GM19025 (cell line): Measurements from ENCODE around the gene DPH6.

Experiments
- ATAC-seq: cut with Tn5 transposase; IDR thresholded peaks from one replicate; pipeline ENCODE4 v1.9.1; 2021; ENCODE audit warnings: mild to moderate bottlenecking, low read depth, moderate library complexity; ENCODE audit not compliant: unreplicated experiment

The DPH6 gene

DNA sequence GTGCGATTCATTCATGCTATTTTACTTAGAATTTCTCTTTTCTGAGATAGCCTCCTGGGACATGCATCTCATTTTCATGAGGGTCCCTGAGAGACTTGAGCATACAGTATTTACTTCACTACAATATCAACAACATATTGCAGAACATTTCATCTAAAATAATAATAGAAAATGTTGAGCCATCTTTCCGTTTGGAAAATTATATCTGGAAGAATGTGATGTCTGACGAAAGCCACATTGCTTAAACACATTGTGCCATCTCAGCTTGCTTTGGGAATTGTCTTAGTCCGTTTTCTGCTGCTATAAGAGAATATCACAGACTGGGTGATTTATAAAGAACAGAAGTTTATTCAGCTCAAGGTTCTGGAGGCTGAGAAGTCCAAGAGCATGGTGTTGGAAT, 55.5 kb downstream of the DPH6 start:
- no peak for ATAC-seq

DNA sequence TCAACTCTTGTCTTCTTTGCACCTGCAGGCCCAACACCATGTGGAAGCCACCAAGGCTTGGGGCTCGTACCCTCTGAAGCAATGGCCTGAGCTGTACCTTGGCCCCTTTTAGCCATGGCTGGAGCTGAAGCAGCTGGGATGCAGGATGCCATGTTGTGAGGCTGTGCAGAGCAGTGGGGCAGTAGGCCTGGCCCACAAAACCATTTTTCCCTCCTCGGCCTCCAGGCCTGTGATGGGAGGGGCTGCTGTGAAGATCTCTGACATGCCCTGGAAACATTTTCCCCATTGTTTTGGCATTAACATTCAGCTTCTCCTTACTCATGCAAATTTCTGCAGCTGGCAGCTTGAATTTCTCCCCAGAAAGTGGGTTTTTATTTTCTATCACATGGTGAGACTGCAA, 58.5 kb downstream of the DPH6 start:
- no peak for ATAC-seq

GRCh38 chr15:35486296-35486695, 59.7 kb downstream of the DPH6 start:
- ATAC-seq: no peak

DNA sequence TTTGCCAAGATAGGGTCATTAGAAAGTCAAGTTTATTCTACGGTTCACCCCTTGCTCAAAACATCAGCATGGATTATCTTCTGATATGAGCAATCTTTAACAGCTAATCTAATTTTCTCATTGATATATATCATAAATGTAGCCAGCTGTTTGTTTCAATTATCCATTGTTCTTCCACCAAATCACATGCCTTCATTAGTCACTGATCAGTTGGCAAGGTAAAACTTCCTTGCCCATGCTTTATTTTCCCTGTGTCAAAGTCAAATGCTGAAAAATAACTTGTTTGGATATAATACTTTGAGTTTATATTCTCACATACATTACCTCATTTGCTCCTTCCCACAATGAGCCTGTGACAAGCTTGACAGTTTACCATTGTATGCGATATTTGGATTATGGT, 60.6 kb downstream of the DPH6 start:
- ATAC-seq: no peak

DNA sequence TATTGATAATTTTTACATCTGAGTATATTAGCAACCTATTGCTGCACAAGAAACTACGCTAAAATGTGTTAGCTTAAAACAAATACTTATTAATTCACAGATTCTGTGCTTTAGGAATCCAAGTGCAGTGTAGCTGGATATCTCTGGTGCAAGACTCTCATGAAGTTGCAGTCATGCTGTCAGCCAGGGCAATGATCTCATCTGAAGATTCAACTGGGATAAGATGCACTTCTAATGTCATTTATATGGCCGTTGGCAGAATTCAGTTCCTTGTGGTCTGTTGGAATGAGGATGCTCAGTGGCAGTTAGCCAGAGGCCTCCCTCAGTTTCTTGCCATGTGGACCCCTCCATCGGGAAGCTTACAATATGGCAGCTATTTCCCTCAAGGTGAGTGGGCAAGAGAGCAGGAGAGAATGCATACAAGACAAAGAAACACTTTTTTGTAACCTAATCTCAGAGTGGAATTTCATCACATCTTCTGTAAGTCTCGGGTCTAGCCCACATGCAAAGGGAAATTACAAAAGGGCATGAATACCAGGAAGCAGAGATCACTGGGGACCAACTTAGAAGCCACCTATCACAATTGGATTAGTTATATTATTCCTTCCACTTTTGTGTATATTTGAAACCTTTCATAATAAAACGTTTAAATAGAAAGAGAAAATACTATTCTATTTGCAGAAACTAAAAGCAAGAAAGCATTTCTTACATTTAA, 61.6 kb downstream of the DPH6 start:
- ATAC-seq: no peak

DNA sequence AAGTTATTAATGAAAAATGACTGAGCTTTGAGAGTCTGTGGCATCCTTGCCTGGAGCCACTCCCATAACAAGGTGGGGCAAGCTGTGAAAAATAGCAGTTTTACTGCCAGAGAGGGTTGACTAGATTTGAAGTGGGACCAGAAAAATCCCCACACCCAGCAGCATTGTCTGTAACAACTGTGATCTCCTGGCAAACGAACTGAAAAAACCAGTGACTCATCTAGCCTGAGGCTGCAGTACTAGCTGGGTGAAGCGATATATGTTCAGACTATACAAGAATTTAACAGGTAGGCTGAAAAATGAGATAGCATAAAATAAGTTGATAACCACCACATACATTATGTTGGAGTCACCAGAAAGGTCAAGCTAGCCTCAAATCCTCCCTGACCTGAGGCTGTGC, 64.0 kb downstream of the DPH6 start:
- no peak for ATAC-seq

GRCh38 chr15:35481064-35481463, 64.9 kb downstream of the DPH6 start:
- ATAC-seq: no peak

- no peak for ATAC-seq
Measured at GRCh38 chr15:35479423-35479822, 66.5 kb downstream of the DPH6 start.

- ATAC-seq: no peak
Measured at GRCh38 chr15:35477312-35478262, 68.4 kb downstream of the DPH6 start.

DNA sequence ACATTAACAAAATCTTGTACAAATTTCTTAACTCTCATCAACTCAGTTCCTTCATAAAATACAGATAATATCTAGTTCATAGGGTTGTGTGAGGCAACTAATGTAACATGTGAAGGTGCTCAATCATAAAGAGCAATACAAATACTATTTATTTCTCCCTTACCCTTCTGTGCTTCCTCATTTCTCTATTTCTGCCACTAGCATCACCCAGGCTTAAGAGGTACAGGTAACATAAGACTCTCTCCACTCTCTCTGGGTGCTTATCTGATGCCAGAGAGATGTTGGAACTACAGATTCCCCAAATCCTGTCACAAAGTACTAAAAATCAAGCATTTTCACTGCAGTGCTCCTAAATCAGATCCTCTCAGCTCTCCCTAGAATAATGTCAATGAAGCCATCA, 74.9 kb downstream of the DPH6 start:
- ATAC-seq: no peak

- no peak for ATAC-seq
Measured at GRCh38 chr15:35470441-35470840, 75.5 kb downstream of the DPH6 start.

DNA sequence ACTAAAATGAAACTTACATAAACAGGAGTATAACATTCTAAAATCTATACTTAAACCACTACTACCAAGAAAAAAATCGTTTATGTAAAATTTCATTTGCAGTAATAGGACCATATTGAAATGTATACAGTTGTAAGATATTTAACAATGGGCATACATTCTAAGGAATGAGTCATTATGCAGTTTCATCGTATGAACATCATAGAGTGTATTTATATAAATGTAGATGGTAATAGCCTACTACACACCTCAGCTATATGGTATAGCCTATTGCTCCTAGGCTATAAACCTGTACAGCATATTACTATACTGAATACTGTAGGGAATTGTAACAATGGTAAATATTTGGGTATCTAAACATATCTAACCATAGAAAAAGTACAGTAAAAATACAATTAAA, 79.5 kb downstream of the DPH6 start:
- no peak for ATAC-seq

GRCh38 chr15:35465783-35466182, 80.2 kb downstream of the DPH6 start:
- no peak for ATAC-seq

DNA sequence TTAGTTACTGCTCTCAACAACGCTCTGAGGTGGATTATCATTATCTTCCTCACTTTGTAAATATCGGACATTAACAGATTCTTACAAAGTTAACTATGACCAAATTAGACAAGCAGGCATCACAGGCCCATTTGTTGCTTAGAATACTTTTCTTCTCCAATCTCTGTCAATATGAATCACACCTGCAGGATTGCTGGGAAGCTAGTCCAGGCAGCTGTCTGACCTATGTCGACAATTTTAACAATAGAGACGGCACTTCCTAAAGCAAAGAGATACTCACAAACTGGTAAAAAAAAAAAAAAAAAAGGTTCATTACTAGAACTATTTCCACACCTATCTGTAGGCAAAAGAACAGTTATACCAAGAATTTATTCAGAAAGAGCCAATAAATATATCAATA, 85.3 kb downstream of the DPH6 start:
- no peak for ATAC-seq

- no peak for ATAC-seq
Measured at GRCh38 chr15:35458176-35458856, 87.6 kb downstream of the DPH6 start.

DNA sequence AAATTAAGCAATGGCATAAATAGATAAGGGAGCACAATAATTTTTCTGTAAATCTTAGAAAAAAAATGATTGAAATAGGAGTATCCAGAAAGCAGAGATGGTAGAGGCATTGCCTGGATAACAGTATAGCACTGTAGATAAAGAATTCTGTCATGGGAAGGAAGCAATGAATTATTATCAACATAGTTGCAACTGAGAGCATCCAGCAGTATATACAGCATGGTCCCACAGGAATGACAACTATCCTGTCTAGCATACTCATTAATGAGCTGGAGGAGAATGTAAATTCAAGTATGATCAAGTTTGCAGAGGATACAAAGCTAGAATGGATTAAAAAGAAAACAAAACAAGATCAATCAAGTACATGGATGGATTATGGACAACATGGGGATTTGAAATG, 90.8 kb downstream of the DPH6 start:
- ATAC-seq: no peak

- no peak for ATAC-seq
Measured at GRCh38 chr15:35450492-35450891, 95.5 kb downstream of the DPH6 start.

DNA sequence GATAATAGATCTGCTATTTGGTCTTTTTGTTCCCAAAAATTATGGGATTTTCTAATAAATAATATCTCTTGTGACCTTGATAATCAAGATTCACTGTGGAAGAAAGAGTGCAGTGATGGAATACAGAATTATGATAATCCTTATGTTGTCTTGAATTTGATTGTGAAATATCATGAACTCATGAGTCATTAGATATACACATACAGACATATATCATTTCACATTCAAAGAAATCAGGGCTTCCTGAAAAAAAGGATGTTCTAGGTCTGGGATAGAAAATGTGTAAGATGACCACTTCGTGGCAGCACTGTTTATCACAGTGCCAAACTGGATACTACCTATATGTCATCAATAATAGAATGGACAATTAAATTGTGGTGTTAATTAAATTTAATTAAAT, 97.7 kb downstream of the DPH6 start:
- no peak for ATAC-seq

DNA sequence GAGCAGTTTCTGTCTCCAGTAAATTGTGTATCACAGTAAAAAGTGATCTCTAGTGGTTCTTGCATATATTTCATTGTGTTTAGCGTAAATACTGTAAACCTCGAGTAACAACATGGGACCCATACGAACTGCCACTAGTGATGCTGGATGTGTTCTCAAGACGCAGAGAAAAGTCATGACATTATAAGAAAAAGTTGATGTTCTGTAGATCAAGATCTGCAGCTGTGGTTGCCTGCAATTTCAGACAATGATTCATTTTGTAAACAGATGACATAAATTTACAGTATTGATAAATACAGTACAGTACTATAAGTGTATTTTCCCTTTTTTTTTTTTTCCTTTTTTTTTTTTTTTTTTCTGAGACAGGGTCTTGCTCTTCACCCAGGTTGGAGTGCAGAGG, 100.1 kb downstream of the DPH6 start:
- ATAC-seq: no peak

GRCh38 chr15:35444557-35445204, 101.3 kb downstream of the DPH6 start:
- no peak for ATAC-seq

DNA sequence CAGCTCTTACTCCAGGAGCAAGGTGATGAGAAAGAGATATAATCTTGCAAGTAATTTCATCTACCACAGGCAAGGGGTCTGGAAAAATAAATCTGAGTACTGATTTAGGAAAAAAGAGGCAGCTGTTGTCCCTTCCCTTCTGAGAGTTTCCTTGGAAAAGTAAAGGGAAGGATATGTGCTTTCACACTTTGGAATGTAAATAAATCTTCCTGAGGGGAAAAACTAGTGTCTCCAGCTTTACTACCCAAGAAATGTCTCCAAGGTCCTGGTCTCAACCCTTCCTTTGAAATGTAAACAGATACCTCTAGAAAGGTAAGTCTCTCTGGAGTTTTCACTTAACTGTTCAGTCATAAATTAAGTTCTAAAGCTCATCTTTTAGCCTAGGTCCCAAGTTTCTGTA, 102.6 kb downstream of the DPH6 start:
- ATAC-seq: no peak
